Esophagus squamous epithelium (tissue), 4 donors: ENCODE results near the gene CFTR.

Experiments used
- CTCF ChIP-seq, 6 experiments: fragments of 450-650 bp in 4 of 6; fragments of 200-600 bp in 2 of 6; sonication (generic) in 2 of 6; IDR thresholded peaks; one replicate each; pipeline ENCODE4 v1.5.1; 2016 to 2019; ENCODE audit warnings: antibody characterized with exemption in 6 of 6, mild to moderate bottlenecking in 4 of 6, moderate library complexity in 4 of 6
- POLR2A ChIP-seq, 4 donors: fragments of 450-650 bp; IDR thresholded peaks; one replicate each; pipeline ENCODE4 v1.6.1; 2017; ENCODE audit warnings: antibody characterized with exemption in 4 of 4, mild to moderate bottlenecking in 4 of 4, moderate library complexity in 3 of 4

DNA sequence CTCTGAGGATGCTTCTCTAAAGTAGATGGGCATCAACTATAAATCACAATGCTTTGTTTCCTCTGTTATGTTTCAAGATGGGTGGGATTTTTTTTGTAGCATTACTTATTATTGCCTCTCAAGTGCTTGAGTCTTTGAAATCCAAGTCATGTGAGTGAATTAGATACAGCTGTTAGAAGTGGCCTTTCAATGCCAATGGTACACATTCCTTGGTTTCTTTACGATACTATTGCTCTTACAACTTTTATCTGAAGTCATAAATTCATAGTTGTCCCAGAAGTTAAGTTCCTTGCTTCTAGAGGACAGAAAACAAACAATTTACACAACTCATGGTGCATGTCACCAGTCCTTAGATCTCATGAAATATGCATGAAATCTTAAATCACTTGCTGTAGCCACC is 15.5 kb downstream of the CFTR start:
- TF ChIP-seq POLR2A (IDR thresholded peaks at IDR 0.05): no peak
- no peak for TF ChIP-seq CTCF (IDR thresholded peaks at IDR 0.05)
